Central memory CD4-positive, alpha-beta T cell (primary cell): ENCODE results near the gene ZNF544.
"Not testable (repeated sequence)": the region's sequence is repeated elsewhere in the genome, so short reads cannot be mapped to it uniquely, and the experiment has no call there.

Experiments
- DNase-seq: peaks from one replicate; pipeline ENCODE4 v3.0.0; 2022

The ZNF544 gene

DNA sequence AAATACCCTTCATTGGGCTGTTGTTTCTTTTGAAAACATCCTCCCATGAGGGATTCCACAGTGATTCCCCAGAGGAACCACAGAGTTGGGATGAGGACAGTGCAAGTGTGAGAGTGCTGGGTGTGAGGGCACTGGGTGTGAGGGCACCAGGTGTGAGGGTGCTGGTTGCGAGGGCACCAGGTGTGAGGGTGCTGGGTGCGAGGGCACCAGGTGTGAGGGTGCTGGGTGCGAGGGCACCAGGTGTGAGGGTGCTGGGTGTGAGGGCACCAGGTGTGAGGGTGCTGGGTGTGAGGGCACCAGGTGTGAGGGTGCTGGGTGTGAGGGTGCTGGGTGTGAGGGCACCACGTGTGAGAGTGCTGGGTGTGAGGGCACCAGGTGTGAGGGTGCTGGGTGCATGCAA lies 29.5 kb downstream of the ZNF544 start:
- not testable (repeated sequence) for DNase-seq

GRCh38 chr19:58261600-58261967 lies 32.9 kb downstream of the ZNF544 start:
- DNase-seq, result no peak

GRCh38 chr19:58261968-58262921 lies 33.5 kb downstream of the ZNF544 start:
- no peak for DNase-seq

GRCh38 chr19:58262922-58263296 lies 34.2 kb downstream of the ZNF544 start:
- no peak for DNase-seq

GRCh38 chr19:58265100-58265499 lies 36.4 kb downstream of the ZNF544 start:
- DNase-seq, result no peak

GRCh38 chr19:58268344-58268743 lies 39.6 kb downstream of the ZNF544 start:
- DNase-seq, result no peak

DNA sequence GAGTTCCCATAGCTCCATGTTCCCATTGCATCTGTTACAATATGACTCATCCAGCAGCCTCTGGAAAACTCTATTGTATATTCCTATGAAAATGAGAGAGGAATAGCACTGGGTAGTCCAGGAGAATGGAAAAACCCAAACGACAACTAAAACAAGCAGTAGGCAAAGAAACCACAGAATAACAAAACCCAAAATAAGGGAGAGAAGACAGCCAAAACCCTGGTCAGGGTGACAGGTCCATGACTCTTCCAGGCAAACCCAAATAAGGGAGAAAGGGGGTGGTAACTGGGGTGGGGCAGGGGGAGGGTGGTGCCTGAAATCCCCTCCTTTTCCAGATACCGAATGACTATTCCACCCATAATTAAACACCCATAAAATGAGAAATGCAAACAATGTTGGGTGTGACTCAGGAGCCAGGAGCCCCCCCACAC lies 46.1 kb downstream of the ZNF544 start:
- no peak for DNase-seq

GRCh38 chr19:58275564-58275963 lies 46.9 kb downstream of the ZNF544 start:
- DNase-seq, result no peak

- no peak for DNase-seq
These were observed 48.5 kb downstream of the ZNF544 start for GRCh38 chr19:58277197-58277596.

DNA sequence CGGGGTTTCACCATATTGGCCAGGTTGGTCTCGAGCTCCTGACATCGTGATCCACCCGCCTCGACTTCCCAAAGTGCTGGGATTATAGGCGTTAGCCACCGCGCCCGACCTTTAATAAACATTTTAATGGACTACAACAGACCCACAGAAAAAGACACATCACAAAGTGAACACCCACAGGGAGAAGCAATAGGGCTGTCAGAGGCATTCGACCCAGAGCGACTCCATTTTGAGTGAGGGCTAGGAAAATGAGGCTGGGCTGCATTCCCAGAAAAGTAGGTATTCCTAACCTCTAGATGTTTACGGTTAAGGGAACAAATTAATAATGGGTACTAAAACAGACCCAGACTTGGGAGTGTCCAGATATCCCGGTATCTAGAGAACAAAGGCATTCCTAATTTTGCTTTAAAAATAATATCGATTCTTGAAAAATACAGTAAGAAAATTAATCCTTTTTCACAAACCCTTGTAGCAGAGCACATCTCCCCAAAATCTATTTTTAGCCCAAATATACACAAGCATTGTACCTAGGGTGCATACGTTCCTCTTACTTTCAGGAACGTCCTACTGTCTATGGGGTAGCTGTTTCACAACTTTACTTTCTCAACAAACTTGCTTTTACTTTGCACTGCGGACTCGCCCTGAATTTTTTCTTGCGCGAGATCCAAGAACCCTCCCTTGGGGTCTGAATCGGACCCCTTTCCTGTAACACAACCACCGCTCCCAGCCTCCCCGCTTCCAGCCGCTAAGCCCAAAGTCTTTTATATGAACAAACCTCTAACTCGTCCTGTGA lies 49.2 kb downstream of the ZNF544 start:
- DNase-seq, result no peak

DNA sequence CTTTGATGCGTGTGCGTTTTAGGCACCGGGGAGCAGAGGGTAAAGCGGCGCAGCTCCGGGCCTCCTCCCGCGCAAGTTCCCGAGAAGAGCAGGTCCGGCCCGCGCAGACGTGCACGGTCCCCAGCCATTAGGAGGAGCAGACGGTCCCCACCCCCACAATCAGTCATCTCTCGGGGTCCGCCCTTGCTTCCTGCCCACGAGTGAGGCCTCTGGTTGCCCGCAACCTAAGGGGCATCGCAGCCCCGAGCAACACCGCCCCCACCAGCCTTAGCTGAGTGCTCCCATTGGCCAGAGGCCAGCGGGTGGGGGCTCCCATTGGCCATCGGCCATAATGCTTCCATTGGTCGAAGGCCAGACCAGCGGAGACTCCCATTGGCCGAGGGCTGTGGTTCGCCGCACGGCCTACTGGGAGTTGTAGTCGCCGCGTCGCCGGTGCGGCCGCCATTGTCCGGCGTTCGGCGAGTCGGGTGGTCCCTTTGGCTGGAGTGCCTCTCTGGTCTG lies 49.9 kb downstream of the ZNF544 start, which contains the start of gene ZNF8:
Gene ZNF8 (plus strand): TSS at position 415 of the 501 bp plus-strand sequence. CDS start 127 bp downstream, outside the sequence.
- peak; percentile 95 for DNase-seq

DNA sequence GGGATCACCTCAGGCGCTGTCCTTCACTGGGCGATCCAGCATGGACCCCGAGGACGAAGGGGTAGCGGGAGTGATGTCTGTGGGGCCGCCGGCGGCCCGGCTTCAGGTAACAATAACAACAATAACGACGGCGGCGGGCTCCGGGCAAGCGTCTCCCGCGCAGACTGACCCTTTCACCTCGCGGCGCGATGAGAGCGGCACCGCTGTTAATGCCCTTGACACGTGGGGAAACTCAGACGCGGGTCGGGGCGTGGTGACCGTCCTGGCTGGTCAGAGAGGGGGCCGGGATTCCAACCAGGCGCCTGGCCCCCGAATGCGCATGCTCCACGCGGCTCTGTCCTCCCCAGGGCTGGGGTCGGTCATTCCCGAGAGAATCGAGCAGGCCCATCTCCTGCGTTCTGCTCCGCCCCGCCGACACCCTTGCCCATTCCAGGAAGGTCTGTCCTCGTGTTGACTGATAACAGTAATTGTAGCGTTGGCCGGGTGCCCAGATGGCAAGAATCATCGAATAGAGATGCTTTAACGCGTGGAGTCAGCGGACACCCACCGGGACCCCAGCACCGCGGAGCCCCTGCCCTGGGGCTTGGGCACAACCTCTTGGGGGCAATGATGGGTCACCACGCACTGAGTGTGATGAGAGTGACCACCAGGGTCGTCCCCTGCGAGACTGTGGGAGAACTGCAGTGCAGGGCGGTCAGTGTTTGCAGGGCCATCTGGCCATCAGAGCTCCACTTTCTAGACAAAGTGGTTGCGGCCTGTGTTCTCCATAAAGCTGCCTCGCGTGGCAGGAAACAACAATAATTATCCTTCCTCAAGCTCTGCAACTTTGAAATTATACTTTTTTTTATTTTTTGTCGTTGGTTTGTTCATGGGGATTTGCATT lies 50.6 kb downstream of the ZNF544 start:
- DNase-seq, result peak; percentile 8

- DNase-seq, result no peak
These were observed 51.2 kb downstream of the ZNF544 start for GRCh38 chr19:58279925-58280316.

DNA sequence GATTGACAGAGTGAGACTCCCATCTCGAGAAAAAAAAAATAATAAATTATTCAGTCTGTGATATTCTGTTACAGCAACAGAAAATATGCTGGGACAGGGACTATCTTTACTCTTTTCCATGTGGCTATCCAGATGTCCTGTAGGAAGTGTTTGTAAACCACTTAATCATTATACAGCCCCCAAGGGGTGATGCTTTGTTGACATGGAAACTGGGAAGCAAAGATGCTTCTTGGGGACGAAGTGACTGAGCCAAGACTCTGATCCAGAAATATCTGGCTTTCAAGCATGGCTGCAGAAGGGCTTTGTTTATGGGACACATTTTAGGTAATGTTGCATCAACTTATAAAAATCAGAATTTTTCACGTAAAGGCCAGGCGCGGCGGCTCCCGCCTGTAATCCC lies 55.5 kb downstream of the ZNF544 start:
- no peak for DNase-seq

GRCh38 chr19:58291943-58292342 lies 63.2 kb downstream of the ZNF544 start:
- DNase-seq, result no peak

- DNase-seq, result no peak
These were observed 66.1 kb downstream of the ZNF544 start for GRCh38 chr19:58294743-58295374.

DNA sequence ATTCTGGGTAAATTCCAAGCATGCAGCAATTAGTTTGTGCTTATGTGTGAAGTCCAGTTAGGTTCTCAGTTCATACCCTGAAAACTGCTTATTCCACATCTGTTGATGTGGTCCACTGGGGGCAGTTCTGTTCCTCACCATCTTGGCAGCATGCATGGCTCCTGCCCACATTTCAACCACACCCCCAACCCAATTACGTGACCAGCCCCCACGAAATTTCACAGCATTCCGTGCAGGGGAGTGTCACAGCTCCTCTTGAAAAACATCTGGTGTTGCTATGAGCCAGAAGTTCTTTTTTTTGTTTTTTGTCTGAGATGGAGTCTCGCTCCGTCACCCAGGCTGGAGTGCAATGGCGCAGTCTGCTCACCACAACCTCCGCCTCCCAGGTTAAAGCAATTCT lies 67.4 kb downstream of the ZNF544 start:
- DNase-seq, result no peak

GRCh38 chr19:58300620-58301019 lies 71.9 kb downstream of the ZNF544 start:
- no peak for DNase-seq

- no peak for DNase-seq
These were observed 75.5 kb downstream of the ZNF544 start for GRCh38 chr19:58304255-58304654.

- DNase-seq, result no peak
These were observed 76.0 kb downstream of the ZNF544 start for GRCh38 chr19:58304748-58305064.

- DNase-seq, result peak; percentile 95
These were observed 76.6 kb downstream of the ZNF544 start, which contains the start of gene ERVK3-1 for GRCh38 chr19:58305065-58305931. Gene ERVK3-1, plus strand, starts transcription at chr19:58305377. Its CDS starts 6,792 bp downstream, at chr19:58312169.
